Left renal cortex interstitium (tissue), 4 donors: ENCODE results near the gene EBF4. TPM values are rescaled to one million over a fixed set of nuclear protein-coding genes. Genes with fewer than 3 reads are reported as not detected.
A peak's percentile ranks its signal among the peaks of the same experiment; 100 is the strongest.

Experiments used
- DNase-seq, 4 donors: peaks; one replicate each; pipeline ENCODE4 v3.0.0-alpha.2; 2013; ENCODE audit warnings: low read depth in 4 of 4, low spot score in 2 of 4, missing footprints in 1 of 4
- polyA plus RNA-seq, 4 donors: library from polyadenylated mRNA; unstranded; fragments of 120-200 nt; gene quantifications; one replicate each; pipeline ENCODE4 v1.2.1, GENCODE V29; 2013; ENCODE audit not compliant: insufficient read length in 4 of 4

EBF4 gene
- polyA plus RNA-seq, 4 donors: 25.8 to 45.1 (median 37.8) TPM

GRCh38 chr20:2741881-2742280, 49.3 kb downstream of the EBF4 start:
- no peak for DNase-seq

- DNase-seq: no peak
Measured at GRCh38 chr20:2742431-2742830, 49.9 kb downstream of the EBF4 start.

- peak in 2 of 4 donors; percentile 52 to 70 for DNase-seq
Measured at GRCh38 chr20:2742934-2743559, 50.5 kb downstream of the EBF4 start.

- no peak for DNase-seq
Measured at GRCh38 chr20:2745060-2745910, 52.7 kb downstream of the EBF4 start.

- DNase-seq: no peak
Measured at GRCh38 chr20:2745936-2746635, 53.5 kb downstream of the EBF4 start.

- DNase-seq: no peak
Measured at GRCh38 chr20:2746636-2747265, 54.2 kb downstream of the EBF4 start.

GRCh38 chr20:2747676-2748235, 55.2 kb downstream of the EBF4 start:
- DNase-seq: no peak

- no peak for DNase-seq
Measured at GRCh38 chr20:2748551-2749342, 56.2 kb downstream of the EBF4 start.

GRCh38 chr20:2749343-2749950, 56.9 kb downstream of the EBF4 start:
- no peak for DNase-seq

- no peak for DNase-seq
Measured at GRCh38 chr20:2749951-2750490, 57.4 kb downstream of the EBF4 start.

GRCh38 chr20:2750491-2751251, 58.1 kb downstream of the EBF4 start:
- no peak for DNase-seq

- DNase-seq: no peak
Measured at GRCh38 chr20:2751347-2751877, 58.8 kb downstream of the EBF4 start.

- DNase-seq: no peak
Measured at GRCh38 chr20:2751878-2752566, 59.4 kb downstream of the EBF4 start.

GRCh38 chr20:2752567-2753460, 60.2 kb downstream of the EBF4 start:
- DNase-seq: no peak

- no peak for DNase-seq
Measured at GRCh38 chr20:2753461-2754040, 61.0 kb downstream of the EBF4 start.

- no peak for DNase-seq
Measured at GRCh38 chr20:2754424-2754823, 61.8 kb downstream of the EBF4 start.
